Heart left ventricle (tissue), 13 donors: ENCODE measurements around the gene MRTFA.

Experiments used
- POLR2A ChIP-seq, 2 donors: fragments of 450-650 bp; IDR thresholded peaks; one replicate each; pipeline ENCODE4 v1.6.1; 2017; ENCODE audit warnings: antibody characterized with exemption in 2 of 2, mild to moderate bottlenecking in 2 of 2, moderate library complexity in 2 of 2
- TF ChIP-seq, protein P1 (sequence below), 12 donors: fragments of 200-600 bp; sonication (generic) in 4 of 12; IDR thresholded peaks; one replicate each; pipeline versions ENCODE4 v1.5.0 to v1.8.0; 2018 to 2022; ENCODE audit warnings: antibody characterized with exemption in 12 of 12, mild to moderate bottlenecking in 5 of 12
- donor health status: ischemic (EF 13 %, LVEDD 7.1; RV severe dilation, severe dysfunction).
- donor health status: DM: no; HTN: yes; CAD: no.
- donor health status: DM: no; HTN: no; CAD: no.
- donor health status: ischemic (EF 25% LVEDD 6.9; RV normal size, moderate dysfunction).
- donor health status: ischemic (EF 25% LVEDD 5.7; RV mildly dilated, moderate dysfunction).
- donor health status: ischemic (EF 35%, LVEDD 5.7; RV mildly dilated, moderate dysfunction).
- donor health status: nonischemic (EF 11% LVEDD 7.7; RV severe dilation, severe dysfunction).
- donor health status: DM: yes; HTN: yes; CAD: no.
- donor health status: PGD.
- donor health status: ischemic (EF 29% LVEDD 5.4; RV normal size, mild dysfunction).
- donor health status: nonischemic (EF 23%, LVEDD 6.1; RV moderate dilation, normal function).

DNA sequence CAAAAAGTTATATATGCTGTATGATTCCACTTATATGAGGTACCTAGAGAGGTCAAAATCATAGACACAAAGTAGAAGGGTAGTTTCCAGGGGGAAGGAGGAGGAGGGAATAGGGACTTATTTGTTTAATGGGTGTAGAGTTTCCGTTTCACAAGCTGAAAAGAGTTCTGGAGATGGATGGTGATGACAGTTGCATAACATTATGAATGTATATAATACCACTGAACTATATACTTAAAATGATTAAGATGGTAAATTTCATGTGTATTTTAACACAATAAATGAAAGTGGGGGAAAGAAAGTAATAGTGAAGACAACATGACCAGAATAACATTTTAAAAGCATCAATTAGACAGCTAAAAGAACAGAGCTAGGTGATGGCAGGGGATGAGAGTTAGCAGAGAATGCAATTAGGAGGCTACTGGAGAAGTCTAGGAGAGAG lies 51.2 kb downstream of the MRTFA start:
- TF ChIP-seq POLR2A (IDR thresholded peaks at IDR 0.05), result no peak
- TF ChIP-seq, protein P1, sequence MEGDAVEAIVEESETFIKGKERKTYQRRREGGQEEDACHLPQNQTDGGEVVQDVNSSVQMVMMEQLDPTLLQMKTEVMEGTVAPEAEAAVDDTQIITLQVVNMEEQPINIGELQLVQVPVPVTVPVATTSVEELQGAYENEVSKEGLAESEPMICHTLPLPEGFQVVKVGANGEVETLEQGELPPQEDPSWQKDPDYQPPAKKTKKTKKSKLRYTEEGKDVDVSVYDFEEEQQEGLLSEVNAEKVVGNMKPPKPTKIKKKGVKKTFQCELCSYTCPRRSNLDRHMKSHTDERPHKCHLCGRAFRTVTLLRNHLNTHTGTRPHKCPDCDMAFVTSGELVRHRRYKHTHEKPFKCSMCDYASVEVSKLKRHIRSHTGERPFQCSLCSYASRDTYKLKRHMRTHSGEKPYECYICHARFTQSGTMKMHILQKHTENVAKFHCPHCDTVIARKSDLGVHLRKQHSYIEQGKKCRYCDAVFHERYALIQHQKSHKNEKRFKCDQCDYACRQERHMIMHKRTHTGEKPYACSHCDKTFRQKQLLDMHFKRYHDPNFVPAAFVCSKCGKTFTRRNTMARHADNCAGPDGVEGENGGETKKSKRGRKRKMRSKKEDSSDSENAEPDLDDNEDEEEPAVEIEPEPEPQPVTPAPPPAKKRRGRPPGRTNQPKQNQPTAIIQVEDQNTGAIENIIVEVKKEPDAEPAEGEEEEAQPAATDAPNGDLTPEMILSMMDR (IDR thresholded peaks at IDR 0.05), result no peak
